Effector CD8-positive, alpha-beta T cell (primary cell): ENCODE data around the gene COL6A1.
"Not testable (repeated sequence)": the region's sequence is repeated elsewhere in the genome, so short reads cannot be mapped to it uniquely, and the experiment has no call there.

Source experiments
- DNase-seq: peaks from one replicate; lab custom pipeline; 2025; lab: John Stamatoyannopoulos, UW

Gene COL6A1

GRCh38 chr21:45966791-45967394, 14.7 kb upstream of the COL6A1 start:
- DNase-seq = no peak

DNA sequence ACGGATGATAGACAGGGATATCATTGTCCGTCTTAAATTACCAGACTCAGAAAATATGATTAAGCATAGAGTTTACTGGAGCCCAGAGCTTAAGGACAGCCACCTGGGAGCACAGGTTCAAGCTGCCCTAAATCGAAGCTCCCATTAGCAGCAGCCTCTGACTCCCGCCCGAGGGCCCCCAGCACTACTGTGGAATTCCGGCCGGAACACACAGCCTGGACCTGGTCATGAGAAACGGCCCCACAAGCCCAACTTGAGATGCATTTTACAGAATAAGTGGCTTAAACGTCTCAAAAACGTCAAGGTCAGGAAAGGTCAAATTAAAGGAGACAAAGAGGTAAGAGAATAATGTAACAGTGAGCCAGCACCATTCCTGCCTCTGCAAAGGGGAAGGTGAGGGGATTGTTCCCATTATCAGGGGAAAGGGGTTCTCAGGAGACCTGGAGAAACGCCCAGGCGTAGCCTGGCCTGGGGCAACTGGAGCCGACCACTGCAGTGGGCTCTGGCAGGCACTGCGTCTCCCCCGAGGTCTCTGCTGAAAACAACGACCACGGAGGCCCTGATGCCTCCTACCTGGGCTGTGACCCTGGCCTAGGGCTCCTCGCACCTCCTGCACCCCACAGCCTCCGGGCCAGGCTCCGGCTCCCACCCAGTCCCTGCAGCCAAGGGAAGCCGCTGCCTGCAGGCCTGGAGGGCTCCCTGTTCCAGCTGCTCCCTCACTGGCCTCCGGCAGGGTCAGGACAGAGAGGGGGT, 11.5 kb upstream of the COL6A1 start:
- no peak for DNase-seq

- peak; percentile 33 for DNase-seq
These were observed 10.6 kb upstream of the COL6A1 start for GRCh38 chr21:45970674-45971615.

DNA sequence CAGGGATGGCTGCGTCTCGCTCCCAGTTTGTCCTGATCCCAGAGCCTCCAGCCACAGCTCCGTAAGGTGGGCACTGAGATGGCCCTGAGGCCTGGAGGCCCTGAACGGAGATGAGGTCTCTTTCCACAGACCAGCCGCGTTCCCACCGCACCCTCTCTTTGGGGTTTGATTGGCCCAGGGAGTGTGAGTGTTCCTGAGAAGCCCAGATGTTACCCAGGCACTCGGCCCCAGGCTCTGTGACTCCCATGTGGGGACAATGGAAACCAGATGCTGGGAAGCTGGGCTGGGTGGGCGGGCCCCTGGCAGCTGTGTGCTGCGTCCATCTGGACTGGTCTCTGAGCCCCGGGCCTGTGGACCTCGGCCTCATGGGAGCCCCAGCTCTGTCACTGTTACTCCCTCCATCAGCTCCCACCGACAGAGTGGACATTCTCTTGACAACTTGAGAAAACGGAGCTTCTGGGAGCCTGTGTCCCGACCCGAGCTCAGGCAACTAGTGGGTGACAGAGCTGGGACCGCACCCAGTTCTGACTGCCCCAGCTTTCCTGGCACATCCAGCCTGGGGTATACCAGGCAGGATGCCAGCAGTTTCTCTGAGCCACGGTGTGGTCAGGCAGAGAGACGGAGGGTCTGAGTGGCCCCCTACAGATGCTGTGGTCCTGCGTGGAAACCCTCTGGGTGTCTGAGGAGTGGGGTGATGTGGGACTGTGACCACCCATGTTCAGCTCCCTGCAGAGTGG, 9.8 kb upstream of the COL6A1 start:
- no peak for DNase-seq

DNA sequence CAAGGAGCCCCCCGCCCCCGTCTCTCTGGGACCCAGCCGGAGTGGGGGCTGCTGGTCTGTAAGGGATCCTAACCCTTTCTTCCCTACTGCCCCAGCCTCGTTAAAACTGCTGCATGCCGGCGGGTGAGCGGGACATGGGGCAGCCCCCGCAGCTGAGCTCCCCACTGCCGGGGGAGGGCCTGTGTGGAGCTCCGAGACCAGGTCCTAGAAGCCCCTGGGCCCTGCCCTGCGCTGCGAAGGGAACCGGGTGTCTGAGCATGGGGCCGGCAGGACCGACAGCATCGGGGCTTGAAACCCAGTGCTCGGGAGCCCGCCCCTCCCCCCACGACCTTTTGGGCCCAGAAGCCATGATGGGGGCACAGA, 9.2 kb upstream of the COL6A1 start:
- no peak for DNase-seq

GRCh38 chr21:45972716-45973474, 8.7 kb upstream of the COL6A1 start:
- DNase-seq = no peak

GRCh38 chr21:45973475-45974072, 8.0 kb upstream of the COL6A1 start:
- DNase-seq = peak; percentile 73

DNA sequence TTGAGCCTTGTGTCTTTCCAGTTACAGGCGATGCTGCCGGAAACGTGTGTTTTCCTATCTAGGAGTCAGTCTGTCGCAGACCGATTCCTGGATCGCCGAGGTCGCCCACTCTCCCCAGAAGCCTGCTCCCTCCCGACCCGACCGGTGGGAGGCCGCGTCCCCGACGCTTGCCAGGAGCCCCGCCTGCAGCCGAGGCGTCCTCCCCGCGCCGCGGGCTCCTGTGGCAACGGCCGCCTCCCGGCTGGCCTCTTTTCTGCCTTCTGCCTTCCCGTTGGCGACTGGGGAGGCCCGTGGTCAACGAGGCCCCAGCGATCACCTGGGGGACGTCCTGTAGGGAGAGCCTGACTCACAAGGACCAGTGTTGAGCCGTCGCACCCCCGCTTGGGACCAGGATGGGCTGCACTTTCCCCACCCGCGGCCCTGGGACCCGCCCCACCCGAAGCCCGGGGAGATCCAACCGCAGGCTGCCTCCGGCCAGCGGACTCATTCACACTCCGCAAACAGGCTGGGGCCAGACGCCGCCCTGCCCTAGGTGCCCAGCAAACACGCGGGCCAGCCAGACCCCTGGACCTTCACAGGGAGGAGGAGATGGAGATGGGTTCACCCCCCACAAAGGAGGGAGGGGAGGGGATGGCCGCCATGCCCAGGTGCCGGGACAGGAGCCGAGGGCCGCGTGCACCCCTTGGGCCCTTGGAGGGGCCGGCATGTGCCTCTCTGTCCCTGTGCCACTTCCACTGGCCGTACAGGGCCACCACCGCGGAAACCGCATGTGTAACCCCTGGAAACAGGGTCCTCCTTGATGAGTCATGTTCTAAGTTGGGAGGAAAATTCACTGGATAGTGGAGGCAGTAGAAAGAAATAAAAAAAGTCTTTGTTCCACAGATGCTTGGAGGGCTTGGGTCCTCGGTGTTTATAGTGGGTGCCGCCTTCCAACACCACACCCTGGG, 7.2 kb upstream of the COL6A1 start:
- DNase-seq = no peak

DNA sequence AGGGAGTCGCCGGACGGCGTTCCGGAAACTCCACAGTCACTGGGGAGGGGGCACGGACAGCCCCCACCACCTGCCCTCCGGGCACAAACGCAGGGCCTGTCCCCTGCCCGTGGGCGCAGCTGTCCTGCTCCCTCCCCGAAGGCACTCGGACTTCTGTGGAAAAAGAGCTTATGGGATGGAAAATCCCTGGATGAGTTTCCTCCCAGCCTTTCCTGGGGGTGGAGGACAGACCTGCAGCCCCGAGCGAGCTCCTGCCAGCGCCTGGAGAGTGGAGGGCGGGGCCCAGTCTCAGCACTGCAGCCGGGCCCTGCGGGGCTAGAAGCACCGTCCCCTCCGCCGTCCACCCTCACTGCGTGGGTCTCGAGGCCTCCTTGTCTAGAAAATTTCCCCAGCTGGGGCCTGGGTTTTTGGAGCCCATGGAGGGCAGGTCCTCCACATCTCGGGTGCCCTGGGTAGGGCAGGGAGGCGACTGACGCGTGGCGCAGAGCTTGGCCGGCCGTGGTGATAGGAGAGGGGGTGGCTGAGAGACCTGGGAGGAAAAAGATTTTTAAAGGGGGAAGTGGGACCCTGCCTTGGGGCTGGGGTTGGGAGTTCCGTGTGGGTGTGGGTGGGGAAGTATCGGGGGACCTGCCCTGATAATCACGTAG, 6.4 kb upstream of the COL6A1 start:
- no peak for DNase-seq

GRCh38 chr21:45975667-45976409, 5.7 kb upstream of the COL6A1 start:
- DNase-seq = not testable (repeated sequence)

- no peak for DNase-seq
These were observed 4.8 kb upstream of the COL6A1 start for GRCh38 chr21:45976701-45977311.

DNA sequence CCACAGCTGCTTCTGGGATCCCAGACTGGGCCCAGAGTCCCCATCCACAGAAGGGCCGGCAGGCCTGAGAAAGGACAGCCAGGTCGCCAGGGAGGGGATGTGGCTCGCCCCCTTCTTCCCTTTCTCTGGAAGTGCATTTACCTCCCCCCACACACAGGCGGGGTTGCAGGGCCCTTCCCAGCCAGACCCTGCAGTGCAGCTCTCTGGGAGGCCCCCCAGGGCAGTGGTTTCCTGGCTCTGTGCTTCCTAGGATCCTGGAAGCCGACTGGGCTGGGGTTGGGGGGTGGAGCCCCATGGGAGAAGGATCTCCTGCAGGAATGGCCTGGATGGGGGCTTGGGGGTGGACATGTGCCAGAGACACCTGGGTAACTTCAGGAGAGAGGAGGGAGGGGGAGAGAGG, 4.2 kb upstream of the COL6A1 start:
- DNase-seq = no peak

DNA sequence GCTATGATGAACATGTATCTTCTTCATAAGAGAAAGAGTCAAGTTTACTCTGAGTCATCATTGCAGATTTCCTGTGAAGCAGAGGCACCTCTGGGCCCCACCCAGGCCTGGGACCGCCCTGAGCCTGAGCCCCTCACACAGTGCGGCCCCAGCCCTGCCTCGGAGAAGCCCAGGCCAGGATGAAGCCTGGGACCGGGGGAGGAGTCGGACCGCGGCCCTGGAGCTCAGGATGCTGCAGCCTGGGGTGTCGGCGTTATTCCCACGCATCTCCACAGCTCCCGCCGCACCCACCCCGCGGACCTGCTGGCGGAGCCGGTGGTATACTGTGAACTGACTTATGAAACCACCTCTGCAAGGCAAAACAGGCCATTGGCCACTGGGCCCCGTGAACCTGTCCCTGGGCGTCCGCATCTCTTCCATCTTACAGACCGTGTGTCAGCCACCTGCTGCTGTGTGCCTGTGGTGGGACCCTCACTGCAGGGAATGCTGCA, 2.4 kb upstream of the COL6A1 start:
- no peak for DNase-seq

- no peak for DNase-seq
These were observed 1.9 kb upstream of the COL6A1 start for GRCh38 chr21:45979651-45980050.

DNA sequence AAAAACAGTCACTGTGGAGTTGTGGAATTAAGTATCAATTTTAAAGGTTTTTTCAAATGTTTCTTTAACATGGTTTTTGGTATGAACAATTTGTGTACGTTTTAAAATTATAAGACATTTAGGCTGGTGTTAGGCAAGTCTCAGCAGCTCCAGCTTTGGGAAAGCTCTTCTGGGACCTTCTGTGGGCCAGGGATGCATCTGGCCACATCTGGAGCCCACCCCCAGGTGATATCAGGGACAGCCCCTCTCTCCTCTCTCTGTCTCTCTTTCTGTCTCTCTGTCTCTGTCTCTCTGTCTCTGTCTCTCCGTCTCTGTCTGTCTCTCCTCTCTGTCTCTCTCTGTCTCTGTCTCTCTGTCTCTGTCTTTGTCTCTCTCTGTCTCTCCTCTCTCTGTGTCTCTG, 1.3 kb upstream of the COL6A1 start:
- no peak for DNase-seq

DNA sequence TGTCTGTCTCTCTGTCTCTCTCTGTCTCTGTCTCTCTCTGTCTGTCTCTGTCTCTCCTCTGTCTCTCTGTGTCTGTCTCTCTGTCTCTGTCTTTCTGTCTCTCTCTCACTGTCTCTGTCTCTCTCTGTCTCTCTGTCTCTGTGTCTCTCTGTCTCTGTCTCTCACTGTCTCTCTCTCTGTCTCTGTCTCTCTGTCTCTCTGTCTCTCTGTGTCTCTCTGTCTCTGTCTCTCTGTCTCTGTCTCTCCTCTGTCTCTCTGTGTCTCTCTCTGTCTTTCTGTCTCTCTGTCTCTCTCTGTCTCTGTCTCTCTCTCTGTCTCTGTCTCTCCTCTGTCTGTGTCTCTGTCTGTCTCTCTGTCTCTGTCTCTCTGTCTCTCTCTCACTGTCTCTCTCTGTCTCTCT, 873 bp upstream of the COL6A1 start:
- DNase-seq = no peak

- no peak for DNase-seq
These were observed 655 bp downstream of the COL6A1 start for GRCh38 chr21:45982092-45982757.
